Measurements from ENCODE around the gene ZNF579. TPM values are rescaled to one million over a fixed set of nuclear protein-coding genes. Genes with fewer than 3 reads are reported as not detected.

Gene ZNF579
- polyA plus RNA-seq, 1 donor (not counting 4 experiments of a cell fraction or from before 2014, with no cell fraction given): 1.5 TPM

GRCh38 chr19:55594996-55595545 is 14.4 kb upstream of the ZNF579 start:
- Histone ChIP-seq H3K4me2 (ENCODE audit: control insufficient read depth, extremely low read depth, insufficient read depth, low read depth, low read length) (no peak overlapping the region), H3K9me3 (ENCODE audit: control insufficient read depth, low read depth, low read length) (no peaks in the 10 kb centered on the region), H3K4me3 (ENCODE audit: control insufficient read depth in 2 of 3, extremely low read depth in 1 of 3, insufficient read depth in 2 of 3, low read depth in 1 of 3, low read length in 3 of 3) (no peak overlapping the region), H3K9ac (ENCODE audit: control insufficient read depth, extremely low read depth, insufficient read depth, low read length) (no peak overlapping the region), H3K27me3 (ENCODE audit: control insufficient read depth, extremely low read depth, insufficient read depth, low read length) (no peaks in the 10 kb centered on the region), H4K20me1 (ENCODE audit: control insufficient read depth, extremely low read depth, insufficient read depth, low read length) (no peaks in the 10 kb centered on the region), H3K27ac (ENCODE audit: control insufficient read depth, insufficient read depth, low read length) (no peak overlapping the region), H3K79me2 (ENCODE audit: control insufficient read depth, insufficient read depth, low read length) (no peaks in the 10 kb centered on the region), H3K36me3 (ENCODE audit: control insufficient read depth in 2 of 2, extremely low read depth in 1 of 2, insufficient read depth in 2 of 2, low read length in 2 of 2) (peaks cover 5 to 13% of the 10 kb centered on the region in 2 experiments), H3K4me1 (ENCODE audit: control insufficient read depth, extremely low read depth, insufficient read depth, low read length) (no peaks in the 10 kb centered on the region), H2AFZ (ENCODE audit: control insufficient read depth, low read length) (no peak overlapping the region), H3K9me1 (ENCODE audit: control insufficient read depth, extremely low read depth, insufficient read depth, low read length) (no peaks in the 10 kb centered on the region)
- no peak for DNase-seq (ENCODE audit: low read depth, low spot score)
- no peak for FAIRE-seq
- TF ChIP-seq EZH2 (IDR thresholded peaks at IDR 0.05; ENCODE audit: low read length) (no peak), CTCF (optimal IDR thresholded peaks at IDR 0.05 in 1 of 3, IDR thresholded peaks at IDR 0.05 in 1 of 3, conservative IDR thresholded peaks at IDR 0.05 in 1 of 3; ENCODE audit: extremely low read depth in 1 of 3, insufficient read depth in 2 of 3, low read length in 3 of 3) (no peak)
- dilution Hi-C loops (cut with MboI; ENCODE audit: extremely low pct_ligation_motif_present, low sequenced_read_pairs): no loop called here

DNA sequence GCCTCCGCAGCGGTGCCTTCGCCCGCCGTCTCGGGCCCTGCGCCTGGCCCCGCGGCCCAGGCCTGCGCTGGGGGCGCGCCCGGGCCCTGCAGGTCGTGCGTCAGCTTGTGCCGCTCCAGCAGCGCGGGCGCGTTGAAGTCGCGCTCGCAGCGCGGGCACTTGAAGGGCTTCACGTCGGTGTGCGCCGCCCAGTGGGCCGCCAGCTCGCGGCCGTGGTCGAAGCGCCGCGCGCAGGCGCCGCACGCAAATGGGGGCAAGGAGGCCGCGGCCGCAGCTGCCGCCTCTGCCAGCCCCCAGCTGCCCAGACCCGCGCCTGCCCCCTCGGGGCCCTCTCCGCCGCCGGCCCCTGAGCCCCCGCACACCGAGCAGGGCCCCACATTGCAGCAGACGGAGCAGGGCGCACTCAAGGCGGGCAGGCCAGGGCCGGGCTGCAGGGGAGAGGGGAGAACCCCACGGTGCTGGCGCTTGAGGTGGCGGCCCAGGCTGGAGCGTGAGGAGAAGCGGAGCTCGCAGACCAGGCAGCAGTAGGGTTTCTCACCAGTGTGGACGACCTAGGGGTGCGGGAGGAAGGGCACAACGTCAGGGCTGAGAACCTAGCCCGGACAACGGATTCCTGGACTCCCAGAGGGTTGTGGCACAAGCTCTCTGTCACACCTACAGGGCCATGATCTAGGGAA is 12.6 kb upstream of the ZNF579 start:
- Histone ChIP-seq H2AFZ (ENCODE audit: control insufficient read depth, low read length) (no peak overlapping the region), H3K27me3 (ENCODE audit: control insufficient read depth, extremely low read depth, insufficient read depth, low read length) (no peaks in the 10 kb centered on the region), H3K36me3 (ENCODE audit: control insufficient read depth in 2 of 2, extremely low read depth in 1 of 2, insufficient read depth in 2 of 2, low read length in 2 of 2) (peaks cover 5 to 13% of the 10 kb centered on the region in 2 experiments), H3K4me1 (ENCODE audit: control insufficient read depth, extremely low read depth, insufficient read depth, low read length) (no peaks in the 10 kb centered on the region), H3K9ac (ENCODE audit: control insufficient read depth, extremely low read depth, insufficient read depth, low read length) (no peak overlapping the region), H3K9me1 (ENCODE audit: control insufficient read depth, extremely low read depth, insufficient read depth, low read length) (no peaks in the 10 kb centered on the region), H3K9me3 (ENCODE audit: control insufficient read depth, low read depth, low read length) (no peaks in the 10 kb centered on the region), H3K4me2 (ENCODE audit: control insufficient read depth, extremely low read depth, insufficient read depth, low read depth, low read length) (no peak overlapping the region), H3K79me2 (ENCODE audit: control insufficient read depth, insufficient read depth, low read length) (no peaks in the 10 kb centered on the region), H3K27ac (ENCODE audit: control insufficient read depth, insufficient read depth, low read length) (no peak overlapping the region), H3K4me3 (ENCODE audit: control insufficient read depth in 2 of 3, extremely low read depth in 1 of 3, insufficient read depth in 2 of 3, low read depth in 1 of 3, low read length in 3 of 3) (no peak overlapping the region), H4K20me1 (ENCODE audit: control insufficient read depth, extremely low read depth, insufficient read depth, low read length) (no peaks in the 10 kb centered on the region)
- no peak for DNase-seq (ENCODE audit: low read depth, low spot score)
- TF ChIP-seq EZH2 (IDR thresholded peaks at IDR 0.05; ENCODE audit: low read length): no peak
- TF ChIP-seq CTCF (optimal IDR thresholded peaks at IDR 0.05 in 1 of 3, IDR thresholded peaks at IDR 0.05 in 1 of 3, conservative IDR thresholded peaks at IDR 0.05 in 1 of 3; ENCODE audit: extremely low read depth in 1 of 3, insufficient read depth in 2 of 3, low read length in 3 of 3): no peak
- dilution Hi-C loops (cut with MboI; ENCODE audit: extremely low pct_ligation_motif_present, low sequenced_read_pairs): no loop called here
- no peak for FAIRE-seq
